ENCODE data around the gene CDCA4.
A peak's percentile ranks its signal among the peaks of the same experiment; 100 is the strongest.
"Not testable (repeated sequence)": the region's sequence is repeated elsewhere in the genome, so short reads cannot be mapped to it uniquely, and the experiment has no call there.

Gene CDCA4

GRCh38 chr14:105056303-105056831 is 35.5 kb upstream of the CDCA4 start:
- no peak for DNase-seq

- no peak for DNase-seq
These were observed 34.9 kb upstream of the CDCA4 start for GRCh38 chr14:105055736-105056302.

DNA sequence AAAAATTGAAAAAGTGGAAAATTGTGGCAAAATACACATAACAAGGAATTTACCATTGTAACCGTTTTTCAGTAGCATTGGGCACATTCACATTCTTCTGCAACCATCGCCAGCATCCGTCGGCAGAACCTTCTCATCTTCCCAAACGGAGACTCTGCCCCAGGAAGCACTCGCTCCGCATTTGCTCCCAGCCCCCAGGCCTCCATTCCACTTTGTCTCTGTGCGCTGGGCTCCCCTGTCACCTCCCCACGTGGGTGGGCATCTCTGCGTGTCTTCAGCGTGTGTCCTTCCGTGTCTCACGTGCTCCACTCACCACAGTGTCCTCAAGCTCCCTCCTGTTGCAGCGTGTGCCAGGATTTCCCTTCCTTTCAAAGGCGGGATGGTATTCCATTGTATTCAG is 34.5 kb upstream of the CDCA4 start:
- DNase-seq = no peak

- no peak for DNase-seq
These were observed 33.1 kb upstream of the CDCA4 start for GRCh38 chr14:105053996-105054395.

DNA sequence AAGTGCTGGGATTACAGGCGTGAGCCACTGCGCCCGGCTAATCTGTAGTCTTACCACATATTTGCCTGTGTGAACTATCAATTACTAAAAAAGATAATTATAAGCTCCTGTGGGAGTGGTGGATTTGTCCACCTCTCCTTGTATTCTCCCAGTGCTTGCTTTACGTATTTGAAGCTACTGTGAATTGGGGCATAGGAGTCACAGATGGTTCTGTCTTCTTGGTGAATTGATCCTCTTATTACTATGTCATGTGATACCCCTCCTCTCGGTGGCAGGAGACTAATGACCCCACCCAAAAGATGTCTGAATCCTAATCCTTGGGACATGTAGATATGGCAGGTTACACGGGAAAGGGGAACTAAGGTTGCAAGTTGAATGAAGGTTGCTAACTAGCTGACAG is 32.5 kb upstream of the CDCA4 start:
- no peak for DNase-seq

- no peak for DNase-seq
These were observed 31.2 kb upstream of the CDCA4 start for GRCh38 chr14:105052110-105052458.

DNA sequence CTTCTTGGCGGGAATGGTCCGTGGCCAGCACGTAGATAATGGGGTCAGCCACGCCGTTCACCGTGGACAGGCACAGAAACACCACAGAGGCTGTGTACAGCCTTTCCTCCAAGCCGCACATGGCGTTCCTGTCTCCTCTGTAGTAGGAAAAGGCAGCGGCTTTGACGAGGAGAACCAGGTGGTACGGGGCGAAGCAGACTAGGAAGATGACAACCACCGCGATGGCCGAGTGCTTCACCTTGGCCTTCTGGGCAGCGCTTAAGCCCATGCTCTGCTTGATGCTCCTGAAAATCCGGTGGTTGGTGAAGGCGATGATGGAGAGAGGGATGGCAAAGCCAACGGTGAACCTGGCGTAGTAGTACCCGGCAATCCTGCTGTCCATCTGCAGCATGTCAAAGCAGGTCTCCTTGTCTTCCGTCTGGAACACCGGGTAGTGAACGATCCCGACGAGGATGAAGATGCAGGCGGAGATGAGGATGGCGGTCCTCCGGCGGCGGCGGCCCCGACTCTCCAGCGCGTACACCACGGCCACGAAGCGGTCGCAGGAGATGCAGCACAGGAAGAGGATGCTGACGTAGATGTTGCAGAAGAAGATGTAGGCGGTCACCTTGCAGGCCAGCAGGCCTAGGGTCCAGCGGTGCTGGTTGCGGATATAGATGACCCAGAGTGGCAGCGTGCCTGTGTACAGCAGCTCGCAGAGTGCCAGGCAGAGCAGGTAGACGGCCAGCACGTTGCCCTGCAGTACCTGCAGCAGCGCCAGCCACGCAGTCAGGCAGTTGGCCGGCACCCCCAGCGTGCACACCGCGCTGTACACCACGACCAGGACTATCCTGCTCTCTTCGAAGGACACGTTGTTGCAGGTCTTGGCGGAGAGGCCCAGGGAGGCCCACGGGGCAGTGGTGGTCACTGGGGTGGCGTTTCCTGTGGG is 30.6 kb upstream of the CDCA4 start:
- DNase-seq = no peak

GRCh38 chr14:105050551-105050897 is 29.6 kb upstream of the CDCA4 start:
- DNase-seq = peak in 1 of 2 experiments; percentile 35

- DNase-seq = no peak
These were observed 29.1 kb upstream of the CDCA4 start for GRCh38 chr14:105049753-105050550.

- DNase-seq = no peak
These were observed 26.6 kb upstream of the CDCA4 start for GRCh38 chr14:105047283-105048016.

- no peak for DNase-seq
These were observed 26.0 kb upstream of the CDCA4 start for GRCh38 chr14:105046891-105047282.

GRCh38 chr14:105045710-105046326 is 24.9 kb upstream of the CDCA4 start:
- DNase-seq = peak; percentile 51 to 95

DNA sequence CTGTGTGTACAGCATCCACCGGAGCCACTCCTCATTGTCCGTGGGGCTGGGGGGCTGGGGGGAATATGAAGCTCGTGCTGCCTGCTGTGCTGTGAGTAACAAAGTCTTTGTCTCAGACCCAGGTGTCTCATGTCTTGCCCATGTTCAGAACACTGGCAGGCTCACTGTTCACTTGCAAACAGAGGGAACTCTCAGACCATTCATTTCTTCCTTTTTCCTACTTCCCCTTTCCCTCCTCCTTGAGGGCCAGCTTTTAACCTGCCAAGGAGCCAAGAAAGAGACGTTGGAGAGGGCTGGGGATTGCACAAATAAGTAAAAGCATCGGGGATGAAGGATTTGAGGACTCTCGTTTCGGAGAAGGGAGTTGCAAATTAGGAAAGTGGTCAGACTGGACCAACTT is 22.8 kb upstream of the CDCA4 start:
- no peak for DNase-seq

GRCh38 chr14:105042813-105043212 is 21.9 kb upstream of the CDCA4 start:
- peak in 1 of 2 experiments; percentile 59 for DNase-seq

DNA sequence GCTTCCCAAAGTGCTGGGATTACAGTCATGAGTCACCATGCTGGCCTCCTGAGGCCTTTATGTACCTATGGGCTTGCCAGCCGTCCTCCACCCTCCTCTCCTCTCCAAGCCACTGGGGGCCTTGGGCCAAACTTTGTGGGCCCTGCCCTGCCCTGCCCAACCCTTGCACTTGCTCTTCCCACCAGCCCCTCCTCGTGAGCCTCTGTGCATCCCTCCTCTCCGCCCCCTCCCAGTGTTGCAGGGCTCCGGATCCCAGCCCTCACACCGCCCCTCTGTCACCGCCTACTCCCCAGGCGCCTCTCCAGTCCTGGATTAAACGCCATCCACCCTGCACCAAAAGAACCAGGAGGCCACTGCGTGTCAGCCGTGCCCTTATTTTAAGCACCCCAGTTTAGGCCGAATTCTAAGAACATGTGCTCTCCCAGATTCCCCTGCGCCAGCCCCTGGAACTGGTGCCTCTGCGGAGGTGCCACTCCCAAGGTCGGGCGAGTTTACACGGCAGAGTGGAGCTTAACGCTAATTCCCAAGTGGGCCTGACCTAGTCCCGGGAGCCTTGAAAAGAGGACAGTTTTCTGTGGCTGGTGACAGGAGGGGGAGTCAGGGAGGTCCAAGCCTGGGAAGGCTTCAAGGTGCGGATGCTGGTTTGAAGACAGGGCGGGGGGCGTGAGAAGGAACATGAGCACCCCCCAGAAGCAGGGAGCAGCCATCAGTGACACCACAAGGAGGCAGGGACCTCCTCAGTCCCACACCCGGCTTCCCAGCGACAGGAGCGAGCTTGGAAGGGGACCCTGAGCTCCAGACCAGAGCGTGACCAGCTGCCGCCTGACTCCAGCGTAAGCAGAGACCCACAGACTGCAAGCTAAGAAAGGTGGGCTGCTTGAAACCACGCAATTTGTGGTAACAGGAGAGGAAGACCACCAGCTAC is 21.2 kb upstream of the CDCA4 start:
- no peak for DNase-seq

DNA sequence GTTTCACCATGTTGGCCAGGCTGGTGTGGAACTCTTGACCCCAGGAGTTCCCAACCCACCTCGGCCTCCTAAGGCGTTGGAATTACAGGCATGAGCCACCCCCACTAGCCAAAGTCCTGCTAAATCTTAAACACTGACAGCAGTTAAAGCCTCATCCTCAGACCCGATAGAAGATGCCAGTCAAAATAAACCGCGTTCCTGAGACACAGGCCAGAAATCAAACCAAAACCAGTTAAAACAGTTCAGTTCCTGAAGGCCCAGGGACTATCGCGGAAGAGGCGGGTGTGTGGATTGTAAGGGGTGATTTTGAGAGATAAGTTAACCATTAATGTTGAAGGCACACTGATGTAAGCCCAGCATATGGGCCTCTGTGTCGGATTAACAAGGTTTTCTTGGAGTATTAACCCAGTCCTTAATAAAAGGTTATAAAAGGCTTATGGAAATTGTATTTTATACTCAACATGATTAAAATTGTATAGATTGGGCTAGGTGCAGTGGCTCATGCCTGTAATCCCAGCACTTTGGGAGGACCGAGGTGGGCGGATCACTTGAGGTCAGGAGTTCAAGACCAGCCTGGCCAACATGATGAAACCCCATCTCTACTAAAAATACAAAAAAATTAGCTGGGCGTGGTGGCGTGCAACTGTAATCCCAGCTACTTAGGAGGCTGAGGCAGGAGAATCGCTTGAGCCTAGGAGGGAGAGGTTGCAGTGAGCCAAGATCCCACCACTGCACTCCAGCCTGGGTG is 18.7 kb upstream of the CDCA4 start:
- no peak for DNase-seq

DNA sequence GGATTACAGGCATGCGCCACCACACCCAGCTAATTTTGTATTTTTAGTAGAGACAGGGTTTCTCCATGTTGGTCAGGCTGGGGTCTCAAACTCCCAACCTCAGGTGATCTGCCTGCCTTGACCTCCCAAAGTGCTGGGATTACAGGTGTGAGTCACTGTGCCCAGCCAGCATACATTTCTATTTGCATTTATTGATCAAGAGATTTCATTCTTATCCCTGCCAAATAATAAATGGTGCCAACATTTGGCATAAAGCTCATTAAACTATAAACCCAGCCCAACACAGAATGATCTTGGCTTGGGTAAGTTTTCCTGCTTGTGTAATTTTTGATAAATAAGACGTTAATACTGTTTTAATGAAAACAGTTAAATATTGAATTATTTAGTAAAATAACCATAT is 14.7 kb upstream of the CDCA4 start:
- not testable (repeated sequence) for DNase-seq

- DNase-seq = peak; percentile 55 to 75
These were observed 13.6 kb upstream of the CDCA4 start for GRCh38 chr14:105034315-105035039.

DNA sequence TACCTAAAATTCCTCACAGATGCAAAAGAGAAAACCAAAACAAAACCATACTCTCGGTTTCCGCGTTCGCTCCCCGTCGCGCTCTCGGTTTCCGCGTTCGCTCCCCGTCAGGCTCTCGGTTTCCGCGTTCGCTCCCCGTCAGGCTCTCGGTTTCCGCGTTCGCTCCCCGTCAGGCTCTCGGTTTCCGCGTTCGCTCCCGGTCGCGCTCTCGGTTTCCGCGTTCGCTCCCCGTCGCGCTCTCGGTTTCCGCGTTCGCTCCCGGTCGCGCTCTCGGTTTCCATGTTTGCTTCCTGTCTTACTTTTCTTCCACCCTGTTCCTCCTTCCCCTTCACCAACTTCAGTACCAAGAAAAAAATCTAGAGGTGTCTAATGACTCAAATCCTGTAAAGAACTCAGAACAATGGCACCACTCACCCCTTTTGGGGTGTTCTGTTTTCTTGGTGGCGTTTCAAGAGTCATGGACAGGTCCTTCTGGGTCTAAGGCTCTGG is 12.6 kb upstream of the CDCA4 start:
- not testable (repeated sequence) for DNase-seq

All from NCI-H526 (cell line).